Measurements from ENCODE around the gene SRGAP1. TPM values are rescaled to one million over a fixed set of nuclear protein-coding genes. Genes with fewer than 3 reads are reported as not detected.

The SRGAP1 gene
- total RNA-seq, 1 donor from 2014 or later, result 2.9 TPM

- DNase-seq, result no peak
Measured at GRCh38 chr12:63941166-63941800, 96.8 kb downstream of the SRGAP1 start.

- DNase-seq, result no peak
Measured at GRCh38 chr12:63941879-63942278, 97.4 kb downstream of the SRGAP1 start.

- no peak for DNase-seq
Measured at GRCh38 chr12:63942464-63943241, 98.2 kb downstream of the SRGAP1 start.

GRCh38 chr12:63944034-63944579, 99.6 kb downstream of the SRGAP1 start:
- no peak for DNase-seq

- DNase-seq, result peak; percentile 4
Measured at GRCh38 chr12:63944586-63945228, 100.2 kb downstream of the SRGAP1 start.

GRCh38 chr12:63945777-63946176, 101.3 kb downstream of the SRGAP1 start:
- no peak for DNase-seq

- no peak for DNase-seq
Measured at GRCh38 chr12:63948211-63948610, 103.7 kb downstream of the SRGAP1 start.

- no peak for DNase-seq
Measured at GRCh38 chr12:63949902-63950301, 105.4 kb downstream of the SRGAP1 start.

GRCh38 chr12:63952995-63953394, 108.5 kb downstream of the SRGAP1 start:
- DNase-seq, result no peak

- no peak for DNase-seq
Measured at GRCh38 chr12:63955831-63956666, 111.5 kb downstream of the SRGAP1 start.

- no peak for DNase-seq
Measured at GRCh38 chr12:63957496-63957895, 113.0 kb downstream of the SRGAP1 start.

GRCh38 chr12:63958876-63959580, 114.5 kb downstream of the SRGAP1 start:
- no peak for DNase-seq

- DNase-seq, result no peak
Measured at GRCh38 chr12:63961048-63961447, 116.5 kb downstream of the SRGAP1 start.

- DNase-seq, result no peak
Measured at GRCh38 chr12:63961543-63961942, 117.0 kb downstream of the SRGAP1 start.

GRCh38 chr12:63963868-63964267, 119.4 kb downstream of the SRGAP1 start:
- no peak for DNase-seq

GRCh38 chr12:63964301-63964700, 119.8 kb downstream of the SRGAP1 start:
- DNase-seq, result no peak

GRCh38 chr12:63965936-63966605, 121.6 kb downstream of the SRGAP1 start:
- DNase-seq, result no peak

- DNase-seq, result no peak
Measured at GRCh38 chr12:63966606-63966975, 122.1 kb downstream of the SRGAP1 start.

- DNase-seq, result peak; percentile 48
Measured at GRCh38 chr12:63967358-63968145, 123.1 kb downstream of the SRGAP1 start.

- DNase-seq, result no peak
Measured at GRCh38 chr12:63968673-63969072, 124.2 kb downstream of the SRGAP1 start.
